ENCODE measurements around the gene MYOM3. TPM values are rescaled to one million over a fixed set of nuclear protein-coding genes. Genes with fewer than 3 reads are reported as not detected.

MYOM3 gene
- total RNA-seq, 1 donor from 2014 or later: not detected

GRCh38 chr1:24098102-24098501 is 13.8 kb downstream of the MYOM3 start:
- peaks cover 4% of the 10 kb centered on the region for H3K4me1 Mint-ChIP-seq (ENCODE audit: unreplicated experiment)
- no peak for DNase-seq (ENCODE audit: extremely low spot score, unreplicated experiment)
- H3K4me3 Mint-ChIP-seq (ENCODE audit: unreplicated experiment): no peak overlapping the region
- H3K36me3 Mint-ChIP-seq (ENCODE audit: unreplicated experiment): no peaks in the 10 kb centered on the region
- H3K27ac Mint-ChIP-seq (ENCODE audit: unreplicated experiment): no peak overlapping the region
- no peak for TF ChIP-seq CTCF (IDR thresholded peaks at IDR 0.05)
- no peaks in the 10 kb centered on the region for H3K9me3 Mint-ChIP-seq (ENCODE audit: unreplicated experiment)
- peaks cover 15% of the 10 kb centered on the region for H3K27me3 Mint-ChIP-seq (ENCODE audit: unreplicated experiment)

GRCh38 chr1:24097663-24098062 is 14.3 kb downstream of the MYOM3 start:
- DNase-seq (ENCODE audit: extremely low spot score, unreplicated experiment): no peak
- Mint-ChIP-seq H3K4me3 (ENCODE audit: unreplicated experiment) (no peak overlapping the region), H3K36me3 (ENCODE audit: unreplicated experiment) (no peaks in the 10 kb centered on the region), H3K27ac (ENCODE audit: unreplicated experiment) (no peak overlapping the region), H3K4me1 (ENCODE audit: unreplicated experiment) (peaks cover 4% of the 10 kb centered on the region), H3K27me3 (ENCODE audit: unreplicated experiment) (peaks cover 15% of the 10 kb centered on the region), H3K9me3 (ENCODE audit: unreplicated experiment) (no peaks in the 10 kb centered on the region)
- TF ChIP-seq CTCF (IDR thresholded peaks at IDR 0.05): no peak

GRCh38 chr1:24096739-24097103 is 15.2 kb downstream of the MYOM3 start:
- TF ChIP-seq CTCF (IDR thresholded peaks at IDR 0.05): no peak
- Mint-ChIP-seq H3K4me1 (ENCODE audit: unreplicated experiment) (peaks cover 1% of the 10 kb centered on the region), H3K27ac (ENCODE audit: unreplicated experiment) (no peak overlapping the region), H3K27me3 (ENCODE audit: unreplicated experiment) (peaks cover 15% of the 10 kb centered on the region), H3K4me3 (ENCODE audit: unreplicated experiment) (no peak overlapping the region), H3K36me3 (ENCODE audit: unreplicated experiment) (no peaks in the 10 kb centered on the region), H3K9me3 (ENCODE audit: unreplicated experiment) (no peaks in the 10 kb centered on the region)
- no peak for DNase-seq (ENCODE audit: extremely low spot score, unreplicated experiment)

GRCh38 chr1:24096009-24096738 is 15.8 kb downstream of the MYOM3 start:
- no peak overlapping the region for H3K4me3 Mint-ChIP-seq (ENCODE audit: unreplicated experiment)
- no peaks in the 10 kb centered on the region for H3K36me3 Mint-ChIP-seq (ENCODE audit: unreplicated experiment)
- no peak for TF ChIP-seq CTCF (IDR thresholded peaks at IDR 0.05)
- H3K9me3 Mint-ChIP-seq (ENCODE audit: unreplicated experiment): no peaks in the 10 kb centered on the region
- DNase-seq (ENCODE audit: extremely low spot score, unreplicated experiment): no peak
- no peak overlapping the region for H3K27ac Mint-ChIP-seq (ENCODE audit: unreplicated experiment)
- H3K4me1 Mint-ChIP-seq (ENCODE audit: unreplicated experiment): peaks cover 1% of the 10 kb centered on the region
- H3K27me3 Mint-ChIP-seq (ENCODE audit: unreplicated experiment): peaks cover 15% of the 10 kb centered on the region

GRCh38 chr1:24095140-24095859 is 16.6 kb downstream of the MYOM3 start:
- H3K27me3 Mint-ChIP-seq (ENCODE audit: unreplicated experiment): peaks cover 13% of the 10 kb centered on the region
- DNase-seq (ENCODE audit: extremely low spot score, unreplicated experiment): no peak
- no peak overlapping the region for H3K4me3 Mint-ChIP-seq (ENCODE audit: unreplicated experiment)
- H3K4me1 Mint-ChIP-seq (ENCODE audit: unreplicated experiment): peaks cover 1% of the 10 kb centered on the region
- TF ChIP-seq CTCF (IDR thresholded peaks at IDR 0.05): no peak
- no peaks in the 10 kb centered on the region for H3K9me3 Mint-ChIP-seq (ENCODE audit: unreplicated experiment)
- no peak overlapping the region for H3K27ac Mint-ChIP-seq (ENCODE audit: unreplicated experiment)
- no peaks in the 10 kb centered on the region for H3K36me3 Mint-ChIP-seq (ENCODE audit: unreplicated experiment)

Data from osteocyte (in vitro differentiated cells).